ENCODE data around the gene NR1I2. TPM values are rescaled to one million over a fixed set of nuclear protein-coding genes. Genes with fewer than 3 reads are reported as not detected.

Gene NR1I2
- under 1 TPM; 0.12 to 0.26 TPM for total RNA-seq
- polyA plus RNA-seq (ENCODE audit: insufficient read length in 6 of 6): under 1 TPM; 0.38 to 0.91 (median 0.55) TPM
- long read RNA-seq, donor 1: 0 reads
- long read RNA-seq, donor 2: 0 reads
- long read RNA-seq, donor 3: 0 reads
- long read RNA-seq, donor 4, partial matches to known transcripts: 0 of 1 reads
- long read RNA-seq, donor 4, other reads (novel, unspliced or antisense): 1 of 1 reads
- long read RNA-seq, donor 5: 0 reads
- long read RNA-seq, donor 6: 0 reads
- long read RNA-seq, donor 7: 0 reads
- long read RNA-seq, donor 8: 0 reads
- long read RNA-seq, donor 9: 0 reads
- long read RNA-seq, donor 10: 0 reads
- long read RNA-seq, donor 11: 0 reads
- long read RNA-seq, donor 12: 0 reads

DNA sequence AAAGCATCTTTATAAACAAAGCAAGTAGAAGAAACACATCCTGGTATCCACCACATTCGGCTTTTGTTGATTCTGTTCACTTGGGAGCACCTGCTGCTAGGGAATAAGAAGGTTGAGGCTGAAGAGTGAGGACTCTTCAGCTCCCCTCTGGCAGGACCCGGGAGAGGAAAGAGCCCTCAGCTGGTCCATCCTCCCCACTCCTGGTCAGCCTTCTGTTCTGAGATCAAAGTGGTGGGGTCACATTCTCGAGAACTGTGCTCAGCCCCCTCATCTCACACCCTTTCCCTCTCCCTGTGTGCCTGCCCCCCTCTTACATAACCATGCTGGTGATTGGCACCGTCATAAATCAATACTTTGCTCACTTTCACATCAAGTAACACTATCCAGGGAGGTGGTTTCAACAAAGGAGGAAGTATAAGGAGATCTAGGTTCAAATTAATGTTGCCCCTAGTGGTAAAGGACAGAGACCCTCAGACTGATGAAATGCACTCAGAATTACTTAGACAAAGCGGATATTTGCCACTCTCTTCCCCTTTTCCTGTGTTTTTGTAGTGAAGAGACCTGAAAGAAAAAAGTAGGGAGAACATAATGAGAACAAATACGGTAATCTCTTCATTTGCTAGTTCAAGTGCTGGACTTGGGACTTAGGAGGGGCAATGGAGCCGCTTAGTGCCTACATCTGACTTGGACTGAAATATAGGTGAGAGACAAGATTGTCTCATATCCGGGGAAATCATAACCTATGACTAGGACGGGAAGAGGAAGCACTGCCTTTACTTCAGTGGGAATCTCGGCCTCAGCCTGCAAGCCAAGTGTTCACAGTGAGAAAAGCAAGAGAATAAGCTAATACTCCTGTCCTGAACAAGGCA lies at the start of gene NR1I2:
TSS of gene NR1I2 (plus strand) at position 772 of the 869 bp plus-strand sequence.
- peaks cover 0 to 2% of the 10 kb centered on the region in 2 donors for H3K9me3 ChIP-seq
- TF ChIP-seq, protein P1, sequence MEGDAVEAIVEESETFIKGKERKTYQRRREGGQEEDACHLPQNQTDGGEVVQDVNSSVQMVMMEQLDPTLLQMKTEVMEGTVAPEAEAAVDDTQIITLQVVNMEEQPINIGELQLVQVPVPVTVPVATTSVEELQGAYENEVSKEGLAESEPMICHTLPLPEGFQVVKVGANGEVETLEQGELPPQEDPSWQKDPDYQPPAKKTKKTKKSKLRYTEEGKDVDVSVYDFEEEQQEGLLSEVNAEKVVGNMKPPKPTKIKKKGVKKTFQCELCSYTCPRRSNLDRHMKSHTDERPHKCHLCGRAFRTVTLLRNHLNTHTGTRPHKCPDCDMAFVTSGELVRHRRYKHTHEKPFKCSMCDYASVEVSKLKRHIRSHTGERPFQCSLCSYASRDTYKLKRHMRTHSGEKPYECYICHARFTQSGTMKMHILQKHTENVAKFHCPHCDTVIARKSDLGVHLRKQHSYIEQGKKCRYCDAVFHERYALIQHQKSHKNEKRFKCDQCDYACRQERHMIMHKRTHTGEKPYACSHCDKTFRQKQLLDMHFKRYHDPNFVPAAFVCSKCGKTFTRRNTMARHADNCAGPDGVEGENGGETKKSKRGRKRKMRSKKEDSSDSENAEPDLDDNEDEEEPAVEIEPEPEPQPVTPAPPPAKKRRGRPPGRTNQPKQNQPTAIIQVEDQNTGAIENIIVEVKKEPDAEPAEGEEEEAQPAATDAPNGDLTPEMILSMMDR (IDR thresholded peaks at IDR 0.05): no peak
- H3K4me1 ChIP-seq: no peaks in the 10 kb centered on the region
- no peak for ATAC-seq
- H3K27me3 ChIP-seq: no peaks in the 10 kb centered on the region
- no peaks in the 10 kb centered on the region for H3K36me3 ChIP-seq
- no peak within 1 kb of the TSS for H3K27ac ChIP-seq
- intact Hi-C loops (cut with DNase I): no loop called here
- H3K4me3 ChIP-seq: no peak within 1 kb of the TSS
- no peak for DNase-seq

DNA sequence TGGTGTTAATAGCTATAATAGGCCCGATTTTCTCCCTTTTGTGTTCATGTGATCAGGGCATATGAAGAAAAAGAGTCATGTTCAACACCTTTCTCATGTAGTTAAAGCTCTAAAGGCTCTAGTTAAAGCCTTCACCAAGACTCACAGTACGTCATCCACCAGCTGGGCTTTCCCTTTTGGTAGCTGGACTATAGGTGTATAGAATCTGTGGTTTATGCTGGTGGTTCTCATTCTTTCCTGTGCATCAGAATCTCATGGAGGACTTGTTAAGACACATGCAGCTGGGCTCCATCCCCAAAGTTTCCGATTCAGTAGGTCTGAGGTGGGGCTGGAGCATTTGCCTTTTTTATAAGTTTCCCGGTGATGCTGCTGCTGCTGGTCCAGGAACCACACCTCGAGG lies 48.1 kb upstream of the NR1I2 start:
- H3K4me1 ChIP-seq: no peaks in the 10 kb centered on the region
- intact Hi-C loops (cut with DNase I): no loop called here

DNA sequence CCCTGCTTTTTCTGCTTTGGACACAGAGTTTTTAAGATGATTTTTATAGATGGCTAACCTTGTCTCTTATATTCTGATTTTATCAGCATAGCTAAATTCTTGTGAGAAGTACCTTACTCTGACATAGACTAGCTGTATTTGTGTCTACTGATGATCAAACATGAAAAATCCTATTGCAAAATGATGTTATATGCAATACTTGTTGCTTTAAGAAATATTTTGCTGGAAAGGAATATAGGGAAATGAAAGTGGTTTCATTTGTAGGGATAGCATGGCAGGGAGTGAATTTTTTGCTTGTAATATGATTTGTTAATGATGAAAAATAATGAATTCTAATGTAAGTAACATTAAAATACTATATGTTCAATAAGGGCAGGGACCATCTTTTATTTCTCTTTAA lies 43.2 kb upstream of the NR1I2 start:
- DNase-seq (no peak), ATAC-seq (no peak)
- H3K4me1 ChIP-seq: no peaks in the 10 kb centered on the region
- H3K9me3 ChIP-seq: no peaks in the 10 kb centered on the region
- no peaks in the 10 kb centered on the region for H3K27me3 ChIP-seq
- H3K36me3 ChIP-seq: no peaks in the 10 kb centered on the region
- TF ChIP-seq, protein P1 (IDR thresholded peaks at IDR 0.05): no peak
- no peak overlapping the region for H3K4me3 ChIP-seq
- no peak overlapping the region for H3K27ac ChIP-seq
- intact Hi-C loops (cut with DNase I): no loop called here

More for the DNA sequence above, 48.1 kb upstream of the NR1I2 start:
- TF ChIP-seq, protein P1 (IDR thresholded peaks at IDR 0.05): no peak
- ATAC-seq: no peak
- no peak for DNase-seq
- H3K9me3 ChIP-seq: no peaks in the 10 kb centered on the region
- no peak overlapping the region for H3K4me3 ChIP-seq
- H3K36me3 ChIP-seq: no peaks in the 10 kb centered on the region
- no peaks in the 10 kb centered on the region for H3K27me3 ChIP-seq
- no peak overlapping the region for H3K27ac ChIP-seq

DNA sequence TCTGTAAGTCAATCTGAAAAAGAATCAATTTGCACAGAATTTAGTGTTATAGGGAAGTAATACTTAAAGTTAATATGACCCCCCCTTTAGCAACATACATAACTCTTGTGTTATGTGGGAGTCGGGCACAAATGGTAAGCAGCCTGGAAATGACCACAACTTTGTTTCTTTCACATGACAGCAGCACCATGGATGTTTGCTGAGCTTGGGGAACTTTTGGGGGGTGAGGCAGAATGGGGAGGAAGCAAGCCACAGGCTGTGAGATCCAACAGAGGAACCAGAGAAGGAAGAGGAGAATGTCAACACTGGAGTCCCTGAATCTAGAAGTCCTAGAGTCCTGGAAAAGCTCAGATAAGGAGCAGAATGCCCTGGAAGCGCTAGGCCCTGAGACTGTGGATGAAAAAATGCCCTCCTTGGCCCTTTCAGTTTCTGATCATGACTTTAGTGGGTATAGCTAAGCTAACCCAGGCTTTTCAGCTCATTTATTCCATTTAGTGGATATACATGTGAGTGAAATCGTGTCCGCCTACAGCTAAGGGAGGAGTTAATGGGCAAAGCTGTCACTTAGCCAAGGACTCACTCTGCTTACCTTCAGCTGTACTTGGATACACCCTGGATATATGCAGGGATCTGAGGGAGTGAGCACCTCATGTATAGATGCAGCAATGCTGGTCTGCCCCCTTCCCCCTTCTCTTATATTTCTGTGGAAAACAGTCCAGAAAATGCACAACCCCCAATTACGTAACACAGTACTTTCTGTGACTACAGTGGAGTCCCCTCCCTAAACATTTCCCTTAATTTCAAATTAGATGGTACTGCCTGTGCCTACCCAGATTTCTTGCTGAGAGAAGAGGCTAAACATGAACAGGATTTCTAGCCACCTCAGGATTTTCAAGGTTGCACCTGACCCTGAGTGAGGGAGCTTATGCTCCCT lies 40.0 kb upstream of the NR1I2 start:
- Histone ChIP-seq H3K4me1 (no peaks in the 10 kb centered on the region), H3K36me3 (no peaks in the 10 kb centered on the region), H3K27me3 (no peaks in the 10 kb centered on the region), H3K27ac (no peak overlapping the region), H3K4me3 (no peak overlapping the region), H3K9me3 (no peaks in the 10 kb centered on the region)
- DNase-seq: no peak
- no peak for ATAC-seq
- TF ChIP-seq, protein P1 (IDR thresholded peaks at IDR 0.05): no peak
- intact Hi-C loops (cut with DNase I): no loop called here
